ENCODE results near the gene TNS1.

The TNS1 gene

DNA sequence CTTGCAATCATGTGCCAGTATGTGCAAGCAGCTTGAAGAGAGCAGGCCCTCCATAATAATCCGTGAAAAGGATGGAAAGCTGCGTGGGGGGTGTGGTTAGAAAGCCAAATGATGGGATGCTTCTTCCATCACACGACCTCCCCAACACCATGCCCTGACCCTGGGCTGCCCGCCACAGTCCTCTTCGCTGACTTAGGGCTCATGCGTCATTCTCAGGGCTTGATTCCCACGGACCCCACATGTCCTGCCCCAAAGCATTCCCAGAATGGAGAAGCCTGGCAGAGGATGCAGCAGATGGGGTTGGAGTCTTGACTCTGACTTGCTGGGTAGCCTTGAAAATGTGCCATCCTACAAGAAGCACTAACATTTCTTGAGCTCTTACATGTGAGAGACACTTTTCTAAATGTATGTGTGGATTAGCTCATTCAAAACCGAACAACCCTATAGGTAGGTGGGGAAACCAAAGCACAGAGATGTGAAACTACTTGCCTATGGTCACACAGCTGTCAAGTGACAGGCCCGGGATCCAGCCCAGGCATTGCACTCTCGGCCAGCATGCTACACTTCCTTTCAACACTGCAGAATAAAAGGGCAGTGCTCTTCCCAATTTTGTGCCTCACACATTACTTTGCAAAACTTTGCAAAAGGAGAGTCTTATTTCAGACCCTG is 3.7 kb downstream of the TNS1 start:
- no peak for DNase-seq

DNA sequence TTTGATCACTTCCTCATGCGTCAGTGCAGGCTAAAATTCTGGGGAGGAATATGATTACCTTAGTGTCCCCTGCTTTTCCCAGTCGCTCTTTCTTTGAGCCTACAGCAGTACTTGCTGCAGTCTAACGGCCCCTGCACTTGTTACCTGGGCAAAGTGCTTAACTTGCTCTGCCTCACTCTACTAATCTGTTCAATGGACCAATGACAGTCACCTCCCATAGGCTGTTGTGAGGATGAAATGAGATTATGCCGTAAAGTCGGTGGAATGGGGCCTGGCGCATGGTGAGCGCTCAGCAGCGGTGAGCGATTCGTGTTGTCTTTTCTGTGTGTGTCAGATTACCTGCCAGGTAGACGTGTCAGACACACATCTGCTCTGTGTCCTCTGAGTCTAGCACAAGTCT is 5.3 kb downstream of the TNS1 start:
- no peak for DNase-seq

DNA sequence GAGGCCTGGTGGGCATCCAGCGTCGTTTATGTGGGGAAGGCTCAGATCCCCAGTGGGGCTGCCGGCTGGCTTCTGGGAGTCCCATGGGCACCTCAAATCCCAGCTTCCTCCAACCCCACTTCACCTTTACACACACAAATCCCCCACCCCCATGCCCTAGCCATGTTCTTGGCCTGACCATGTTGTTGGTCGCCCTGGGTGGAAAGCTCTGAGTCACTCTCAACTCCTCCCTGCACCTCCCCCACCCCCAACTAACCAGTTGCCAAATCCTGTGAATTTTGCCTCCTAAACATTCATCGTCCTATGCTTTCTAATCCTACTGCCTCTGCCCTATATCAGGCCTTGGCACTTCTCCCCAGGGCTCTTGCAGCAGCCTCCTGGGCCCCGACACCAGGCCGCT is 6.4 kb downstream of the TNS1 start:
- no peak for DNase-seq

DNA sequence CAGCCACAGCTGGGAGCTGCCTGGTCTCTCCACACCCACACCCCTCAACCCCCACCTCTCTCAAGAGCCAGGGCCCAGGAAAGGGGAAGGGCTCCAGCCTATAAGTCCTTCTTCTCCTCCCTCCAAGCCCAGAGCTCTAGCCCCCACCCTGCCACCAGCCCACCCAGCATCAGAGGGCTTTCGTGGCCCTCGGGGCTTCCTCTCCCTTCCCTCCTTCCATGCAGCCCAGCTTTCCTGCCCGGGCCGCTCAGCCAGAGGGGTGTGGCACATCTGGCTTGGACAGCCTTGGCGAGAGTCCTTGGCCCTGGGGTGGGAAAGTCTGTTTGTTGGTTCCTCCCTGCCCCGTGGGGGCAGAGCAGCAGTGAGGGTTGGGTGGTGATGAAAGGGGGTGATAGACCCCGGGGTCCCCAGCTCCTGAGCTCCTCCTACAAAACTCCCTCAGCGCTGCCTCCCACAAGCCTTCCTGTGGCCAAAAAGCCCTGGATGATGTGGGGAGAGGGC is 7.0 kb downstream of the TNS1 start:
- DNase-seq: peak; percentile 50

DNA sequence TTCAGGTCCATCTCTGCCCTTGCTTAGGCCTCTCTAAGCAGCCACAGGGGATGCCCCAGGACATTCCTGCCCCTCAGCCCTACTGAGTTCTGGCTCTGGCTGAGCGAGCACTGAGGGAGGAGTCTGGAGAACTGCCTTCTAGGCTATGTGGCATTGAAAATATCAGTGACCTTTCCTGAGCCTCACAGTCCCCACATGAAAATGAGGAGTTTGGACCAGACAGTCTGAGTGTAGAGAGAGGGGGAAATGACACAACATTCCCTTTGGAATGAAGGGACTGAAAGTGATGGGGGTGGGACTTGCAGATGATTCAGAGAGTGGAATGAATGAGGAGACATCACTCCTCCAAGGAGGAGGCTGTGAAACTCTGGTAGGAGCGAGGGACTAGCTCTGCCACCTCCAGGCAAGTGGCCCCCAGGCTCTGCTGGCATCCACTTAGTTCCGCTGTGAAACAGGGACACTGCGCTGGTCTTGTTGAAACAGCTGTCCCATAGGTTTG is 8.0 kb downstream of the TNS1 start:
- no peak for DNase-seq

DNA sequence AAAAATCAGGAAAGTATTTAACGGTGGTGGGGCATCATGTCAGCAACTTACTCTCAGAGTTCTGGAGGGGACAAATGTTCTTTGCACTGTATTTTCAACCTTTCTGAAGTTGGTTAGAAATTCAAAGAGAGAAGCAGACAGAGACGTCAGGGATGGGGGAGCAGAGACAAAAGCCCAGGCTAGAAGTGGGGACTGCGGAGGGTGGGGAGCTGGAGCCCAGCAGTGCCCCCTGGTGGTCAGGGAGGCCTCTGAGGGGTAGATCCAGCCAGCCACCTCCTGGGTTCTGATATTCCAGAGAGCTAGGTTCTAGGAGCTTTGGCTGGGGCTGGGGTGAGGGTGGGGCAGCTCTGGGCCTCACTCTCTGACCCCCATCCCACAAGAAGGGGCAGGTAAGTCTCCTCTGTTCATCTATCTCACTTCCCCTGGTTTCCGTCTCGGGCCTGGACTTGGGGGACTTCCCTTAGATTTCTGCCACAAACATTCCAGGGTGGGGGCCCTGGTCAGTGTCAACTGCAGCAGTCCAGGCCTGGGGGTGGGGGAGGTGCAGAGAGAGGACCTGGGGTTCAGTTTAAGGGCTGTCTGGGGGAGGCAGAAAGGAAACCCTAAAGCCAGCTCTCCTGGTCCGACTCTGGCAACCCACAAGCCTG is 8.9 kb downstream of the TNS1 start:
- peak; percentile 78 for DNase-seq

DNA sequence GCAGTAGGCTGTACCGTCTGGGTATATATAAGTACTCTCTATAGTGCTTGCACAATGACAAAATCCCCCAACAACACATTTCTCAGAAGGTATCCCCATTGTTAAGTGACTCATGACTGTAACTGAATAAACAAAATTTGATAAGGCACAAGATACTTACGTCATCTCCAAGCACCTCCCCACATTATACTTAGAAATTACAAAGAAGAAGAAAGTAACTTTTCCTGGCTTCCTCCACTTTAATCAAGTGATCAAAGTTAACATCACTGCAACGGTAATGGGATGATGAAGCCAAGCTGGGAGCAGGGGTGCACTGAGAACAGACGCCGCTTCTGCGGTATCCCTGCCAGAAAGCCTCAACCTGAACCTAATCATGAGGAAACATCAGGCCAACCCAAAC is 9.7 kb downstream of the TNS1 start:
- DNase-seq: no peak

DNA sequence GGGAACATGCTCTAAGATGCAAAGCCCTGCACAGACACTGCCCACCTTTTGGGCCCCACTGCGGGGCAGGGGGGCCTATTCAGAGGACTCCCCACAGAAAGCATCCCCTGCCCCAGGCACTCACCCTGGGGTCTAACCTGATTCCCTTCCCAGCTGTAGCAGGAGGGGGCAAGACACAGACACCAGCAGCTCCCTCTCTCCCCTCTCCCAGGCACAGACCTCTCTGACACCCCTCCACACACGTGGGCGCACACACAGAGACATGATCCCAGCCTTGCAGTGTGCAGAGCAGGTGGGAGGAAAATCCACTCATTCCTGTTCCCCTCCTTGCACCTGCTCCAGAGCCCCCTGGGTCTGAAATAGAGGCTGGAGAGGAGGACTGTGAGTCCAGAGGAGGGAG is 10.7 kb downstream of the TNS1 start:
- DNase-seq: no peak

DNA sequence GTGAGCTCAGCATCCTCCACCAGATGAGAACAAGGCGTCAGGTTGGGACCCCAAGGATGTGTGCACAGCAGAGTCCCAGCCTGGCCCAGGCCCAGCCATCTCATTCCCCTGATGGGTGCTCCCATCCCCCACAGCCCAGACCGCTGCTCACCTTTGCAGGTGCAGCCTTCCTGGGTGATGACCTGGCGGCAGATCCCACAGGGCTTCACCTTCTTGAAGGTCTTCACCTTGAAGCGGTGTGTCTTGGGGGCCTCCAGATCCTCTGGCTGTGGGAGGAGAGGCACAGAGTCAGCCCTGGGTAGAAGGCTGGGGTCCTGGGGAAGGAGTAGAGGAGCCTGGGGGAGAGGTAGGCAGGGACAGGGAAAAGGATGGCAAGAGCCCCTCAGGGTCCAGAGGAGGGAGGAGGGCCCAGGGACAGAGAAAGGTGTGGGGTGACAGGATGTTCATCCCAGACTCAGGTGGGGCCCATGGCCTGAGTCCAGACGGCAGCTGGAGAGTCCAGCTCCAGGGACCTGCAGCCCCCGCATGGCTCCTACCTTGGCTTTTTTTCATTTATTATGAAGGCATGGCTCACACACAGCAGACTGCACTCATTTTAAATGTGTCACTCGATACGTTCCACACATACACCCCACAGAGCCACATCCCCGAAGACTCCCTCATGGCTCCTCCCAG is 11.9 kb downstream of the TNS1 start:
- no peak for DNase-seq

DNA sequence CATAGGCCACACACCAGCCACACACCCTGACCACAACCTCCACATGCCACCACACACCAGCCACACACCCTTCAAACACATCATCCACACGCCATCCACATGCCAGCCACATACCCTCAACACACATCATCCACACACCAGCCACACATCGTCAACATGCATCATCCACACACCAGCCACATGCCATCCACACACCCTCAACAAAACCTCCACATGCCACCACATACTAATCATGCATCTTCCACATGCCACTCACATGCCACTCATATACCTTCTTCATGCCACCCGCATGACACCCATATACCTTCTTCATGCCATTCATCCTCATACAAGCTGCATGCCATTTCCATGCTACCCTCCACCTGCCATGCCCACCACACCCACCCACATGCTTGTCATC is 12.4 kb downstream of the TNS1 start:
- no peak for DNase-seq

DNA sequence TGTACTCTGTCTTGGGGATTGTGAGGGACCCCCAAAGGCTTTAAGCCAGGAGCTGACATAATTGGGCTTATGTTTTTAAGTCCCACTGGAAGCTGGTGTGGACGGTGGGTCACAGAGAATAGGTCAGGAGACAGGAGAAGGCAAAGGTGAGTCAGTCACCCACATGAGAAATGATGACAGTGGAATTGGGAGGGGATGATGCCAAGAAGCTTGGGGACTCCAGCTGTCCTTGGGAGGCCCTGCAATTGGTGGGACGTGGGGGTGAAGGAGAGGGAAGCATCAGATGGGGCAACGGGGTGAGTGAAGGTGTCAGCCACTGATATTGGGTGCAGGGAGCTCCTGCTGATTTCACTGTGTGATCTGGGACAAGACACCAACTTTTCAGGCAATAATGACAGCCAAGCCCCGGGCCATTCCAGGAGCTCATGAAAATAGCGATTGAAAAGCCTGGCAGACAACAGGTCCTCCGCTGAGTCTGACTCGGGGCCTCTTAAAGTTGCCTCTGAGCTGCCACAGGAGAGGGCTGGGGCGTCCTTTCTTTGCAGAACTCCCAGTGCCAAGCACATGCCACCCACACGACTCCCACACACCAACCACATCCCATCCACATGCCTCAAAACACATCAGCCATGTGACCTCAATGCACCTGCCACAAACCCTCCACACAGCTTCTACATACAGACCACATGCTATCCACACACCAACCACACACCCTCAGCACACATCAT is 13.4 kb downstream of the TNS1 start:
- no peak for DNase-seq

DNA sequence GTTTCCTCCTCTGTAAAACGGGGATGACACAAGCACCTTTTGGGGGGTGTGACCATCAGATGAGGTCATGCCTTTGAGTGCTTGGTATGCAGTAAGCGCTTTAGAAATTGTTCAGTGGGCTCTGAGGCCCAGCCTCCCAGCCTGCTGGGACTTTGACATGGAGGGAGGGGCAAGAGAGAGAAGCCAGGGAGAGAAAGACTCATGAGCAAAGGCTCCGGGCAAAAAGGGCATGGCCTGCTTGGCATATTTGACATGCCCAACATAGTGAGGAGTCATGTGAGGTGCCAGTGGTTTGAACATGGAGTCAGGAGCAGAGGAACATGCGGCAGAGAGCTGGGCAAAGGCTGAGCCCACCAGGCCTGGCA is 14.0 kb downstream of the TNS1 start:
- DNase-seq: no peak

DNA sequence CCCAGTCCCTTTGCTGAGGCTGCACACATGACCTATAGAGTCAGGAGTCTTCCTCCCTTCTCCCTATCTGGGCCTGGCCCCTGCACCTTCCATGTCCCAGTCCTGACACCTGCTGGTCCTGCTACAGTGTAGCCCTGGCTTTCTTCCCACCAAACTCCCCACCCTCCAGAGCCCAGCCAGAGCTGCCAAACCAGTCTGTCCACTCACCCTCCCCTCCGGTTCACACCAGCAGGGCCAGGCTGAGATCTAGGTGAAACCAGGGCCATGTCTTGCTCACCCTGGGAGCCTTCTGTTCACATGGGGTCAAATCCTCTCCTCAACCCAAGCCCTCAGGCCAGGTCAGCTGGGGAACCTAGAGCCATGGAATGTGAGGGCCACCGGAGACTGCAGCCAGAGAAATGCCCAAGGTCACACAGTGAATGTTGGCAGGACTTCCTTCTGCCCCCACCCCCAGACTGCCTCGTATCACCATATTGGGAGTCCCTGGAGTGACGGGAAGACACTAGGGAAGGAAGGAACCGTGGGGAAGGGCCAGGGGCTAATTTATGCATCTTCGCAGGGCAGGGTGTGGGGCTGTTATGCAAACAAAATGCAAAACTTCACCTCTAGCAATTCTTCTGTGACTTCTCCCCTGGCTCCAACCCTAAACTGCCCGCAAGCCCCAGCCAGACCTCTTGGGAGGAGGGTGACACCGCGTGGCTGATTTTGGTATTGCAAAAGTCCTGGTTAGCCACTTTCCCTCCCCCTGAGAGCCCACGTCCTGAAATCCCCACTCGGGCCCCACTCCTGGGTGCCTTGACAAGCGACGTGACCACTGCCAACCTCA is 14.6 kb downstream of the TNS1 start:
- DNase-seq: peak; percentile 92

DNA sequence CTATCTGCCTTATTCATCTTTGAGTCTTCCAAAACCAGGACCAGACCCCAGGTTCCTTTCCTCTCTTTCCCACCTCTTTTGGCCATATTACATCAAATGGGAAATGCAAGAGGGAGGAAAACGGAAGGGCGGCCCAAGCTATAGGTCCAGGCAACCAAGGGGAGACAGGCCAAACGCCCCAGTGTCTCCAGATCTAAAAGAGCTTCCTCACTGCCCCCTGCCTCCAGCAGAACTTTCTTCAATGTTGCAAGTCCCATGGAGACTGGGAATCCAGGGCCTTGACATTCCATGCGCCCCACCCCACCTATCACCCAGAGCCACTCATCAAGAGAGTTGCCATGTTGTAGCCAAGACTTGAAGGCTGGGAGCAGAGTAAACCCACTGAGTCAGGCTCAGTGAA is 15.4 kb downstream of the TNS1 start:
- DNase-seq: no peak

DNA sequence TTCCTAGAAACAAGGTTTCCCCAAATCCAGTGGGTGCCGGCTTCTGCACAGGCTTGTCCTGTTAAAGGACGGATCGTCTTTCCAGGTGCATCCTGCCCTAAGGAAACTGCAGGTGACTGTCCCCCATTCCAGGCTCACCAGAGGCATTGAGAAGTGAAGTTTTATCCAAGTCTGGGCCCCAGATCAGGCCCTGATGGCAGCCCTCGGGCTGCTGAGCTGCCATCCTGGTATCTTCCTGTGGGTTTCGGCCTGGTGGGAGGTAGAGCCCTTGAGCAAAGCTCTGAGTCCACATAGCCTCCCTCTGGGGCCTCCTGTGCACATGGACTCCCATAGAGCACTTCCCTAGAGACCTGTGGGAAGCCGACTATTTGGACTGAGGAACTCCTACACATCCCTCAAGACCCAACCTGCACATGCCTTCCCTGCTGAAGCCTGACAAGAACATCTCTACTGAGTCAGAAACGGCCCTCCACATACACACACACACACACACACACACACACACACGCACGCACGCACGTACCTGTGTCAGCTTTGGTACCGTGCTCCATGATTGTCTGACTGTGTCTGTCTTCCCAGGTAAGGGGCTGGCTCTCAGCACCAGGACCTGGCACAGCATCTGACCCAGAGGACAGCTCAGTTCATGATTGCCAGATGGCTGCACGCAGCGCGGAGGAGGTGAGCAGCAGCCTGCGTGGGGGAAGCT is 16.4 kb downstream of the TNS1 start:
- no peak for DNase-seq

DNA sequence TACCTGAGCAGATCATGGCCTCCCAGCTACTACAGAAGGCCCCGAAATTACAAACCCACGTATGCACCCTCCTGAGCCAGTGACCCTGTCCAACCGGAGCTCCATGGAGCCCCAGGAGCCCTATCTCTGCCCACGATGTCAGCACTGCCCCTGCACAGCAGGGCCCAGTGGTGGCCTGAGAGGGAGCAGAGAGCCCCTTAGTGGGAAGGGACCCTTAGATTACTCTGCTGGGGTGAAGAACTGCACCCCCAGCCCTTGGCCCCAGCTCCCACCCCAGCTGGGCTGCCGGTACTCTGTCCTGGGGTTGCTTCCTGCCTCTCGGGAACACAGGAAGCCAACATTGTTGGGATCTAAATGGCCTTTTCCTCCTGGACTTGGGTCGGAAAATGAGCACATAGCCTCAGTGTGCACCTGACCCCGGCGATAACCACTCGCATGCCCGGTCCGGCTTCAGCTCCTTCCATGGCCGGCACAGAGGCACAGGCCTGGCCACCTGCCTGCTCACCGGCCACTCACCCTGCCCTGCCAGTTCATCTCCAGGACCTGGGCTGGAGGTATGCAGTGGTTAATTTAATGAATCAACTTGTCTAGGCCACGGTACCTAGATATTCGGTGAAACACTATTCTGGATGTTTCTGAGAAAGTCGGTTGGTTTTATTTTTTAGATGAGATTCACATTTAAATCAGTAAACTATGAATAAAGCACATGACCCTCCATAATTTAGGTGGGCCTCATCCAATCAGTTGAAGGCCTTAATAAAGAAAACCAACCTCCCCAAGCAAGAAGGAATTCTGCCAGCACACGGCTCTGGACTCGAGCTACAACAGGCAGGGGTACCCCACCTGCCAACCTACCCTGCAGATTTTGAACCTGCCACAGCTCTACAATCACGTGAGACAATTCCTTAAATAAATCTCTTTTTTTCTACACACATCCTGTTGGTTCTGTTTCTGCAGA is 19.2 kb downstream of the TNS1 start:
- DNase-seq: no peak

DNA sequence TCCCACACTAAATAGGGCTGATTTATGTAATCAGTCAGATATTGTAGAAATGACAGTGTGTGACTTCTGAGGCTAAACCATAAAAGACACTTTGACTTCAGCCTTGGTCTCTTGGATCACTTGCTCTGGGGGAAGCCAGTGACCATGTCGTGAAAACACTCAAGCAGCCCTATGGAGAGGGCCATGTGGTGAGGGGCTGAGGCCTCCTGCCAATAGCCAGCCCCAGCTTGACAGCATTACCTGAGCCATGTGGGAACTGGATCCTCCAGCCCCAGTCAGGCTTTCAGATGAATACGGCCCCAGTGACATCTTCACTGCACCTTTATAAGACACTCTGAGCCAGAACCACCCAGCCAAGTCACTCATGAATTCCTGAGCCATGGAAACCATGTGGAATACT is 20.8 kb downstream of the TNS1 start:
- no peak for DNase-seq

DNA sequence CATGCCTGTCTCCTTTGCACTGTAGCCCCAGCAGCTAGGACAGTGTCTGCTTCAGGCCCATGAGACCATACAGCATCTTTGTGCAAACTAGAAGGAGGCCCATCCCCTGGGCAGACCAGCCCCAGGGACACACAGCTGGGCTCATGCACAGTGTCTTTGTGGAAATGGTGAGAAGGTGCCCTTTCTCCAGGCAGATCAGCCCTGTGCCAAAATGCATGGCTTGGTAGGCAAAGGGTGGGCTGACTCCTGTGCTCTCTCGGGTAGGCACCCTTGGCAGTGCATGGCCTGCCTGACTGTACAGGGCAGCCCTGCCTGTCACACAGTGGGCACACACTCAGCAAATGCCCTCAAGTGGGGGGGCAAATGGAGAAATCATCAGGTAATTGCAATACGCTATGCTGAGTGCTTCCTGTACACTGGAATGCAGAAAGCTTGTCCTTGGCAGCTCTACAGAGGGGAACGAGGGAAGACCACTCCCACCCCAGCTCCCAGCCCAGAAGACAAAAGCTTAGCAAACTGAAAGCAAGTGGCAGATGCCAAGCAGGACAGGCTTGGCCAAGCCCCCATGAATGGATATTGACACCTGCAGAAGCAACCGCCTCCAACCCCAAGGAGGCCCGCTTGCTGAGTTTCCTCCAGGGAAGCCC is 21.6 kb downstream of the TNS1 start:
- peak; percentile 43 for DNase-seq

DNA sequence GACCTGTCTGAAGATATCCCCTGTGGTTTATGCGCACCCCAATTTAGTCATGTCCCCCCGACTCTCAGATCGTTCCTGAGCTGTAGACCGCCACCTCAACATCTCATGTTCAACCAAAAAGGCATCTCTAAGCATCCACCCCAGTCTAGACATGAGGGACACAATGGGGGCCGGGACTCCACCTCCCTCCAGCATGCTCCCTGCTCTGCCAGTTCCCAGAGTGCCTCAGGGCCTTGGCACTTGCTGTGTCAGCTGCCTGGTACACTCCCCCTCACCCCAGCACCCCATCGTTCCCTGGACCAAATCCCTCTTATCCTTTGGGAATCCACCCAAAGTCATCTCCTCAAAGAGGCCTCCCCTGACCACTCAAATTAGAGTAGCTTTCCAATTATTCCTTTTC is 22.2 kb downstream of the TNS1 start:
- no peak for DNase-seq

DNA sequence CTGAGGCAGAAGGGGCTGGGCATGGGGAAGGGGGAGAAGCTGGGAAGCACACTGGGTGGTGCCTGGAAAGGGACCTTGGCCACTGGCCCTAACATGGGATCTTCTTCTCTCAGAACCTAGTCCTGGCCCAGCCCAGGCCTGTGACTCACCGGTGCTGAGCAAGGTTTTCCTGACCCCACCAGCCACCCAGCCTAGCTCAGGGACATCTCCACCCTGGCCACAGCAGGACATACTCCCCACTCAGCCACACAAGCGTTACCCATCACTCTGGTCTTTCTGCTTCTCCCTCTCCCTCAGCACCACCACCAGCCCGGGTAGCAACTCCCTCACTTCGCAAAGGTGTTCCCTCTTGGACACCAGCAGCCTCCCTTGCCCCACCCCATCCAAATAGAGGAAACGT is 22.8 kb downstream of the TNS1 start:
- DNase-seq: no peak
